ENCODE results near the gene TMEM167B.

TMEM167B gene

GRCh38 chr1:109094377-109094803, 3.8 kb downstream of the TMEM167B start:
- no peak overlapping the region for H3K4me3 ChIP-seq (ENCODE audit: low read depth, low read length)
- no peak for TF ChIP-seq MAX (IDR thresholded peaks at IDR 0.05; ENCODE audit: low read depth, low read length)
- no peak for TF ChIP-seq CTCF (IDR thresholded peaks at IDR 0.05; ENCODE audit: low read depth, low read length)
- no peak for TF ChIP-seq MYC (IDR thresholded peaks at IDR 0.05; ENCODE audit: low read depth, low read length)
- no peak for TF ChIP-seq POLR2A (IDR thresholded peaks at IDR 0.05; ENCODE audit: extremely low read depth, insufficient read length)
- DNase-seq (ENCODE audit: low read depth), result no peak

DNA sequence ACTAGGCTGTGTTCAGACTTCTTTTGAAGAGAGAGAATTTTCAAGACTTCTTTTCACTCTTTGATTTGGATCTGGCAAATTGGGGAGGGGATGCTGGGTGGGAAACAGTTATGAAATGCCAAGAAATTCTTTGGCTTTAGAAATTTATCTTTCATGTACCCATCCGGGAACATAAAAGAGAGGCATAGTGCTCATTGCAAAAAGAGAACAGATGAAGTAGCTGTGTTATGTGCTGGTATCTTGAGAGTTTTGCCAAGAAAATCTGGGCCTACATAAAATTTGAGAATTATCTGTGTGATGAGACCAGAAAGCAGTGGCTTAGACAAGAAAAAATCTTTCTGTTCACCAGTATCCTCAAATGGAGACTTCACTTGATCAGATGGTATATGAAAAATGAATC, 4.3 kb downstream of the TMEM167B start:
- no peak for DNase-seq (ENCODE audit: low read depth)
- TF ChIP-seq MAX (IDR thresholded peaks at IDR 0.05; ENCODE audit: low read depth, low read length) (no peak), POLR2A (IDR thresholded peaks at IDR 0.05; ENCODE audit: extremely low read depth, insufficient read length) (no peak), CTCF (IDR thresholded peaks at IDR 0.05; ENCODE audit: low read depth, low read length) (no peak), MYC (IDR thresholded peaks at IDR 0.05; ENCODE audit: low read depth, low read length) (no peak)
- no peak overlapping the region for H3K4me3 ChIP-seq (ENCODE audit: low read depth, low read length)

- no peak for DNase-seq (ENCODE audit: low read depth)
- TF ChIP-seq MAX (IDR thresholded peaks at IDR 0.05; ENCODE audit: low read depth, low read length), result no peak
- no peak for TF ChIP-seq MYC (IDR thresholded peaks at IDR 0.05; ENCODE audit: low read depth, low read length)
- no peak for TF ChIP-seq CTCF (IDR thresholded peaks at IDR 0.05; ENCODE audit: low read depth, low read length)
- no peak overlapping the region for H3K4me3 ChIP-seq (ENCODE audit: low read depth, low read length)
Measured at GRCh38 chr1:109095631-109096030, 5.1 kb downstream of the TMEM167B start.

GRCh38 chr1:109096120-109096519, 5.6 kb downstream of the TMEM167B start:
- no peak for DNase-seq (ENCODE audit: low read depth)
- no peak overlapping the region for H3K4me3 ChIP-seq (ENCODE audit: low read depth, low read length)
- TF ChIP-seq POLR2A (IDR thresholded peaks at IDR 0.05; ENCODE audit: extremely low read depth, insufficient read length) (no peak), MYC (IDR thresholded peaks at IDR 0.05; ENCODE audit: low read depth, low read length) (no peak), MAX (IDR thresholded peaks at IDR 0.05; ENCODE audit: low read depth, low read length) (no peak), CTCF (IDR thresholded peaks at IDR 0.05; ENCODE audit: low read depth, low read length) (no peak)

GRCh38 chr1:109099938-109100773, 9.6 kb downstream of the TMEM167B start:
- peak; percentile 98 for DNase-seq (ENCODE audit: low read depth)
- peak overlapping the region; percentile 88 for H3K4me3 ChIP-seq (ENCODE audit: low read depth, low read length)
- peak; percentile 99 for TF ChIP-seq POLR2A (IDR thresholded peaks at IDR 0.05; ENCODE audit: extremely low read depth, insufficient read length)
- peak; percentile 83 for TF ChIP-seq CTCF (IDR thresholded peaks at IDR 0.05; ENCODE audit: low read depth, low read length)
- peak; percentile 95 for TF ChIP-seq MYC (IDR thresholded peaks at IDR 0.05; ENCODE audit: low read depth, low read length)
- TF ChIP-seq MAX (IDR thresholded peaks at IDR 0.05; ENCODE audit: low read depth, low read length), result peak; percentile 88
